Keratinocyte (primary cell): ENCODE results near the gene JMJD1C. TPM values are rescaled to one million over a fixed set of nuclear protein-coding genes. Genes with fewer than 3 reads are reported as not detected.

Source experiments
- DNase-seq: peaks from one replicate; pipeline ENCODE4 v3.0.0-alpha.2; 2011; ENCODE audit warnings: low read depth, missing footprints, low spot score
- FAIRE-seq: peaks from 2 replicates; lab custom pipeline; 2011; peaks lifted over from hg19 to GRCh38; lab: Jason Lieb, UNC
- H2AFZ ChIP-seq: 2 replicates; pipeline ENCODE4 v1.6.0; 2012; ENCODE audit warnings: low read length, control low read depth, inconsistent platforms; ENCODE audit not compliant: control insufficient read depth
- H3K27ac ChIP-seq: 2 replicates; pipeline ENCODE4 v1.5.1; 2011; ENCODE audit warnings: low read length; ENCODE audit not compliant: control insufficient read depth, insufficient read depth
- H3K27me3 ChIP-seq: 3 replicates; pipeline ENCODE4 v1.6.0; 2011; ENCODE audit warnings: low read length; ENCODE audit not compliant: control insufficient read depth, insufficient read depth; ENCODE audit errors: extremely low read depth
- H3K36me3 ChIP-seq, 2 experiments: 2 replicates in 1 of 2; 3 replicates in 1 of 2; pipeline ENCODE4 v1.5.1; 2011; ENCODE audit warnings: low read length in 2 of 2, mild to moderate bottlenecking in 1 of 2; ENCODE audit not compliant: control insufficient read depth in 2 of 2, insufficient read depth in 2 of 2; ENCODE audit errors: extremely low read depth in 1 of 2
- H3K4me1 ChIP-seq: 3 replicates; pipeline ENCODE4 v1.5.1; 2011; ENCODE audit warnings: low read length; ENCODE audit not compliant: control insufficient read depth, insufficient read depth; ENCODE audit errors: extremely low read depth
- H3K4me2 ChIP-seq: 3 replicates; pipeline ENCODE4 v1.6.0; 2011; ENCODE audit warnings: low read depth, low read length; ENCODE audit not compliant: control insufficient read depth, insufficient read depth; ENCODE audit errors: extremely low read depth
- H3K4me3 ChIP-seq, 3 experiments: fragments of 200-600 bp in 1 of 3; sonication (generic) in 1 of 3; 2 replicates in 2 of 3; 3 replicates in 1 of 3; pipeline ENCODE4 v1.5.1; 2011 to 2016; ENCODE audit warnings: low read length in 3 of 3, mild to moderate bottlenecking in 3 of 3, control low read depth in 2 of 3, inconsistent platforms in 1 of 3, low read depth in 1 of 3, mixed read lengths in 1 of 3, mixed run types in 1 of 3, moderate library complexity in 1 of 3; ENCODE audit not compliant: control insufficient read depth in 2 of 3, insufficient read depth in 2 of 3; ENCODE audit errors: extremely low read depth in 1 of 3
- H3K79me2 ChIP-seq: 2 replicates; pipeline ENCODE4 v1.6.0; 2012; ENCODE audit warnings: low read length; ENCODE audit not compliant: control insufficient read depth, insufficient read depth
- H3K9ac ChIP-seq: 3 replicates; pipeline ENCODE4 v1.6.0; 2011; ENCODE audit warnings: low read length; ENCODE audit not compliant: control insufficient read depth, insufficient read depth; ENCODE audit errors: extremely low read depth
- H3K9me1 ChIP-seq: 3 replicates; pipeline ENCODE4 v1.6.0; 2011; ENCODE audit warnings: low read length; ENCODE audit not compliant: control insufficient read depth, insufficient read depth; ENCODE audit errors: extremely low read depth
- H3K9me3 ChIP-seq: 2 replicates; pipeline ENCODE4 v1.5.1; 2012; ENCODE audit warnings: low read depth, low read length; ENCODE audit not compliant: control insufficient read depth
- H4K20me1 ChIP-seq: 3 replicates; pipeline ENCODE4 v1.6.0; 2011; ENCODE audit warnings: low read length; ENCODE audit not compliant: control insufficient read depth, insufficient read depth; ENCODE audit errors: extremely low read depth
- CTCF ChIP-seq, 3 experiments: IDR thresholded peaks in 1 of 3; conservative IDR thresholded peaks in 1 of 3; optimal IDR thresholded peaks in 1 of 3; 2 replicates in 2 of 3; 3 replicates in 1 of 3; pipeline versions ENCODE3 to v1.5.1; 2011; ENCODE audit warnings: low read length in 3 of 3, mild to moderate bottlenecking in 3 of 3, moderate library complexity in 2 of 3, control low read depth in 1 of 3, inconsistent platforms in 1 of 3; ENCODE audit not compliant: insufficient read depth in 2 of 3; ENCODE audit errors: extremely low read depth in 1 of 3
- EZH2 ChIP-seq: IDR thresholded peaks from one replicate; pipeline ENCODE4 v1.6.1; 2012; ENCODE audit warnings: inconsistent platforms, mild to moderate bottlenecking, low read length, moderate library complexity
- dilution Hi-C: fragments of 300-500 bp; cut with MboI; formaldehyde crosslinking; loops from one replicate; pipeline ENCODE4 v1.7.0; 2020; ENCODE audit warnings: low sequenced_read_pairs; ENCODE audit not compliant: extremely low pct_ligation_motif_present
- polyA plus RNA-seq, 5 experiments: library from polyadenylated mRNA; depleted of rRNA in 3 of 5; stranded (reverse) in 3 of 5; stranded (forward) in 1 of 5; unstranded in 1 of 5; fragments of >200 nt; gene quantifications; 1 replicate in 1 of 5; 2 replicates in 3 of 5; 3 replicates in 1 of 5; pipeline versions ENCODE4 v1.2.1 to v1.2.3, GENCODE V29; 2011 to 2012; ENCODE audit warnings: missing spikeins in 2 of 5, low read depth in 1 of 5, low replicate concordance in 1 of 5

JMJD1C gene
- polyA plus RNA-seq, 1 donor (not counting 4 experiments of a cell fraction or from before 2014, with no cell fraction given): 38.2 TPM

GRCh38 chr10:63320683-63321082, 145.1 kb downstream of the JMJD1C start:
- FAIRE-seq (no peak), DNase-seq (no peak)
- TF ChIP-seq EZH2: no peak
- H3K9me1 ChIP-seq: no peaks in the 10 kb centered on the region
- H3K4me2 ChIP-seq: no peak overlapping the region
- H3K4me1 ChIP-seq: no peaks in the 10 kb centered on the region
- peaks cover 12% of the 10 kb centered on the region for H3K79me2 ChIP-seq
- H4K20me1 ChIP-seq: no peaks in the 10 kb centered on the region
- H3K27me3 ChIP-seq: no peaks in the 10 kb centered on the region
- no peaks in the 10 kb centered on the region for H3K9me3 ChIP-seq
- no peak overlapping the region for H2AFZ ChIP-seq
- dilution Hi-C loops: no loop called here
- H3K4me3 ChIP-seq: no peak overlapping the region
- no peaks in the 10 kb centered on the region for H3K36me3 ChIP-seq
- H3K27ac ChIP-seq: no peak overlapping the region
- H3K9ac ChIP-seq: no peak overlapping the region

GRCh38 chr10:63319231-63319630, 146.5 kb downstream of the JMJD1C start:
- Histone ChIP-seq H3K79me2 (peaks cover 12% of the 10 kb centered on the region), H3K4me2 (no peak overlapping the region), H3K4me3 (no peak overlapping the region), H3K9me1 (no peaks in the 10 kb centered on the region), H2AFZ (no peak overlapping the region), H3K27me3 (no peaks in the 10 kb centered on the region), H3K36me3 (no peaks in the 10 kb centered on the region), H3K9ac (no peak overlapping the region), H3K9me3 (no peaks in the 10 kb centered on the region), H3K4me1 (no peaks in the 10 kb centered on the region), H3K27ac (no peak overlapping the region), H4K20me1 (no peaks in the 10 kb centered on the region)
- no peak for DNase-seq
- no peak for TF ChIP-seq EZH2
- no peak for TF ChIP-seq CTCF (optimal IDR thresholded peaks at IDR 0.05 in 1 of 3, IDR thresholded peaks at IDR 0.05 in 1 of 3, conservative IDR thresholded peaks at IDR 0.05 in 1 of 3; ENCODE audit: extremely low read depth in 1 of 3, insufficient read depth in 2 of 3, low read length in 3 of 3)
- dilution Hi-C loops: no loop called here
- FAIRE-seq: no peak

- Histone ChIP-seq H3K79me2 (peaks cover 8% of the 10 kb centered on the region), H3K27me3 (no peaks in the 10 kb centered on the region), H4K20me1 (no peaks in the 10 kb centered on the region), H3K4me1 (no peaks in the 10 kb centered on the region), H3K27ac (no peak overlapping the region), H3K9me3 (no peaks in the 10 kb centered on the region), H3K9me1 (no peaks in the 10 kb centered on the region), H3K36me3 (no peaks in the 10 kb centered on the region), H3K9ac (no peak overlapping the region), H2AFZ (no peak overlapping the region), H3K4me2 (no peak overlapping the region), H3K4me3 (no peak overlapping the region)
- FAIRE-seq (no peak), DNase-seq (no peak)
- TF ChIP-seq CTCF (optimal IDR thresholded peaks at IDR 0.05 in 1 of 3, IDR thresholded peaks at IDR 0.05 in 1 of 3, conservative IDR thresholded peaks at IDR 0.05 in 1 of 3; ENCODE audit: extremely low read depth in 1 of 3, insufficient read depth in 2 of 3, low read length in 3 of 3) (no peak), EZH2 (no peak)
- dilution Hi-C loops: no loop called here
These were observed 147.3 kb downstream of the JMJD1C start for GRCh38 chr10:63318491-63318890.
